Liver (tissue), 9 donors: ENCODE data around the gene PLCB4. TPM values are rescaled to one million over a fixed set of nuclear protein-coding genes. Genes with fewer than 3 reads are reported as not detected.

ENCODE experiments used
- DNase-seq: peaks from one replicate; pipeline ENCODE4 v3.0.0-alpha.2; 2017; ENCODE audit warnings: low spot score
- H3K27ac ChIP-seq, 2 donors: one replicate each; pipeline ENCODE4 v1.7.0; 2013; ENCODE audit warnings: inconsistent platforms in 2 of 2, low read length in 2 of 2, control low read depth in 1 of 2, low read depth in 1 of 2, mild to moderate bottlenecking in 1 of 2
- H3K27me3 ChIP-seq, 4 donors: one replicate each; pipeline versions ENCODE4 v1.6.1 to v1.7.0; 2013; ENCODE audit warnings: low read length in 3 of 4, inconsistent platforms in 1 of 4, mild to moderate bottlenecking in 1 of 4, moderate library complexity in 1 of 4; ENCODE audit not compliant: control insufficient read depth in 4 of 4, insufficient read depth in 4 of 4
- H3K36me3 ChIP-seq, 4 donors: one replicate each; pipeline versions ENCODE4 v1.6.1 to v1.7.0; 2013; ENCODE audit warnings: low read length in 3 of 4, mild to moderate bottlenecking in 3 of 4, low read depth in 1 of 4, moderate library complexity in 1 of 4; ENCODE audit not compliant: control insufficient read depth in 4 of 4, insufficient read depth in 3 of 4
- H3K4me1 ChIP-seq, 4 donors: one replicate each; pipeline versions ENCODE4 v1.6.1 to v1.7.0; 2013; ENCODE audit warnings: low read length in 3 of 4, mild to moderate bottlenecking in 3 of 4, moderate library complexity in 1 of 4; ENCODE audit not compliant: control insufficient read depth in 4 of 4, insufficient read depth in 4 of 4
- H3K4me3 ChIP-seq, 3 donors: one replicate each; pipeline versions ENCODE4 v1.6.1 to v1.7.0; 2013; ENCODE audit warnings: low read length in 3 of 3, control low read depth in 1 of 3, low read depth in 1 of 3, mild to moderate bottlenecking in 1 of 3
- H3K9ac ChIP-seq, 2 donors: one replicate each; pipeline ENCODE4 v1.7.0; 2013; ENCODE audit warnings: low read length in 2 of 2, mild to moderate bottlenecking in 2 of 2, moderate library complexity in 2 of 2, control low read depth in 1 of 2, low read depth in 1 of 2
- H3K9me3 ChIP-seq, 4 donors: one replicate each; pipeline versions ENCODE4 v1.6.1 to v1.7.0; 2013; ENCODE audit warnings: low read length in 3 of 4; ENCODE audit not compliant: control insufficient read depth in 4 of 4
- FOXA1 ChIP-seq: IDR thresholded peaks from 2 replicates; pipeline ENCODE4 v1.6.1; 2016; ENCODE audit warnings: antibody characterized with exemption
- FOXA2 ChIP-seq: IDR thresholded peaks from 2 replicates; pipeline ENCODE4 v1.6.1; 2016; ENCODE audit warnings: antibody characterized with exemption
- GABPA ChIP-seq, 2 donors: IDR thresholded peaks in 1 of 2; conservative IDR thresholded peaks in 1 of 2; 2 replicates each; pipeline ENCODE4 v1.6.1; 2016; ENCODE audit warnings: antibody characterized with exemption in 2 of 2, mild to moderate bottlenecking in 1 of 2, moderate library complexity in 1 of 2
- HNF4A ChIP-seq, 2 donors: conservative IDR thresholded peaks; 2 replicates each; pipeline ENCODE4 v1.6.1; 2016; ENCODE audit warnings: antibody characterized with exemption in 2 of 2, mild to moderate bottlenecking in 2 of 2
- HNF4G ChIP-seq: IDR thresholded peaks from 2 replicates; pipeline ENCODE4 v1.6.1; 2016; ENCODE audit warnings: antibody characterized with exemption
- JUND ChIP-seq, 2 donors: IDR thresholded peaks; 2 replicates each; pipeline ENCODE4 v1.6.1; 2016; ENCODE audit warnings: antibody characterized with exemption in 2 of 2
- MAX ChIP-seq: IDR thresholded peaks from 2 replicates; pipeline ENCODE4 v1.6.1; 2016; ENCODE audit warnings: antibody characterized with exemption
- NR2F2 ChIP-seq: IDR thresholded peaks from 2 replicates; pipeline ENCODE4 v1.6.1; 2016; ENCODE audit warnings: antibody characterized with exemption
- RAD21 ChIP-seq, 2 donors: IDR thresholded peaks; 2 replicates each; pipeline ENCODE4 v1.6.1; 2016; ENCODE audit warnings: antibody characterized with exemption in 2 of 2, mild to moderate bottlenecking in 2 of 2
- REST ChIP-seq: IDR thresholded peaks from 2 replicates; pipeline ENCODE4 v1.6.1; 2016; ENCODE audit warnings: antibody characterized with exemption, mild to moderate bottlenecking
- RXRA ChIP-seq, 2 donors: IDR thresholded peaks; 2 replicates each; pipeline ENCODE4 v1.6.1; 2017 to 2018; ENCODE audit warnings: antibody characterized with exemption in 2 of 2, mild to moderate bottlenecking in 1 of 2
- SP1 ChIP-seq: IDR thresholded peaks from 2 replicates; pipeline ENCODE4 v1.6.1; 2018; ENCODE audit warnings: antibody characterized with exemption, mild to moderate bottlenecking
- WGBS: extraction: QIAGEN DNeasy Blood & Tissue Kit; methylation state at CpG from one replicate; pipeline ENCODE4 v1.1.7; 2013; 5-methylcytosine and 5-hydroxymethylcytosine counted together
- polyA plus RNA-seq, 2 donors: library from polyadenylated mRNA; stranded (reverse) in 1 of 2; unstranded in 1 of 2; fragments of 200-250 nt in 1 of 2; fragments of >200 nt in 1 of 2; fragmentation: Nextera tagmentation in 1 of 2; extraction: Ambion mirVana in 1 of 2; gene quantifications; one replicate each; pipeline versions ENCODE4 v1.2.1 to v1.2.3, GENCODE V29; 2013 to 2015
- total RNA-seq, 2 donors: library from RNA; depleted of rRNA; stranded (reverse); fragments of >200 nt; gene quantifications; one replicate each; pipeline ENCODE4 v1.2.3, GENCODE V29; 2014
- TF ChIP-seq, protein P1 (sequence below): fragments of 150-350 bp; IDR thresholded peaks from 2 replicates; pipeline ENCODE4 v1.5.1; 2017; ENCODE audit warnings: improper control_type of control experiment, low read depth, low read length; ENCODE audit not compliant: missing input control
- TF ChIP-seq, protein P2 (sequence below): IDR thresholded peaks from 2 replicates; pipeline ENCODE4 v1.6.1; 2016; ENCODE audit warnings: antibody characterized with exemption
- TF ChIP-seq, protein P3 (sequence below): IDR thresholded peaks from 2 replicates; pipeline ENCODE4 v1.6.1; 2016; ENCODE audit warnings: antibody characterized with exemption
- donor health status: healthy.
- donor health status: healthy.
- donor health status: healthy.
- donor health status: healthy.
- donor health status: healthy.

Gene PLCB4
- total and polyA plus RNA-seq, 4 donors: 0.14 to 0.67 (median 0.30) TPM

DNA sequence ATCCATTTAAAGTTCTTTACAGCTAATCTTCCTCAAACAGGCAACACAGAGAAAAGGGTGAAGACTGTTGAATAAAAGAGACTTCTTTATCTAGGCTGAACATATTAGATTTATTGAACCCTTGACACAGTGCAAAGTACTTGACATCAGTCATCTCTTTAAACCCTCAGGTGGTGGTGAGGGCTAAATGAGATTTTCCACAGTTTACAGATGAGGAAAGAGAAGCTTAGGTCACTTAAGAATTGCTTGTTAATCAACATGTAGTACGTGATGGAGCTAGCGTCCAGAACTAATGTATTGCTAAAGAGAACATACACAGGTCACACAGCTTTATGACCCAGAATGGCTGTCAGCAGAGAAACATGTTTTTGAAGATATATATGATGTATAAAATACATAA lies 252.1 kb downstream of the PLCB4 start:
- no peaks in the 10 kb centered on the region for H3K27me3 ChIP-seq
- no peak for DNase-seq
- 88% methylated on average over 2 of the region's 2 CpGs for WGBS
- H3K36me3 ChIP-seq: no peaks in the 10 kb centered on the region
- no peaks in the 10 kb centered on the region for H3K9me3 ChIP-seq
- no peak overlapping the region for H3K9ac ChIP-seq
- peaks cover 0 to 3% (median 0%) of the 10 kb centered on the region in 4 donors for H3K4me1 ChIP-seq
- H3K27ac ChIP-seq: no peak overlapping the region
- TF ChIP-seq HNF4A (conservative IDR thresholded peaks at IDR 0.05) (no peak), RAD21 (IDR thresholded peaks at IDR 0.05) (no peak), RXRA (IDR thresholded peaks at IDR 0.05) (no peak), SP1 (no peak)
- H3K4me3 ChIP-seq: no peak overlapping the region

DNA sequence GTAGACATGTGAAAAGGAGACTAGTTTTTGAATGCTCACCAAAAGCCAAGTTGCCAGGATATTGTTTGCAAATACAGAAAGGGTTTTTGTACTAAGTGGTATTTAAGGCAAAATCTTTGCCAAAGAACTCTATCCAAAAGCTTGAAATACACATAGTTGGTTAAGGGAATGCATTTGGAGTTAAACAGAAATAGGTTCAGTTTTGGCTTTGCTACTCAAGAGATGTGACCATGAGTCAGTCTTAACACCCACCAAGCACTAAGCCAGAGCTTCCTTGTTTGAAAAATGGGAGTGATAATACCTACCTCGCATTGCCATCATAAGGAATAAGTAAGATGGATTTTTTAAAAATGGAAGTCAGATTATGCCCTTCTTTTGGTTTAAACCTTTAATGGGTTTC lies 253.8 kb downstream of the PLCB4 start:
- no peaks in the 10 kb centered on the region for H3K36me3 ChIP-seq
- peaks cover 0 to 3% (median 0%) of the 10 kb centered on the region in 4 donors for H3K4me1 ChIP-seq
- 93% methylated on average over 1 of the region's 1 CpG for WGBS
- no peak overlapping the region for H3K9ac ChIP-seq
- no peak overlapping the region for H3K4me3 ChIP-seq
- TF ChIP-seq GABPA (IDR thresholded peaks at IDR 0.05 in 1 of 2, conservative IDR thresholded peaks at IDR 0.05 in 1 of 2) (no peak), SP1 (no peak), FOXA2 (no peak), RXRA (IDR thresholded peaks at IDR 0.05) (no peak), RAD21 (IDR thresholded peaks at IDR 0.05) (no peak), NR2F2 (no peak), HNF4G (no peak), REST (no peak)
- TF ChIP-seq, protein P1, sequence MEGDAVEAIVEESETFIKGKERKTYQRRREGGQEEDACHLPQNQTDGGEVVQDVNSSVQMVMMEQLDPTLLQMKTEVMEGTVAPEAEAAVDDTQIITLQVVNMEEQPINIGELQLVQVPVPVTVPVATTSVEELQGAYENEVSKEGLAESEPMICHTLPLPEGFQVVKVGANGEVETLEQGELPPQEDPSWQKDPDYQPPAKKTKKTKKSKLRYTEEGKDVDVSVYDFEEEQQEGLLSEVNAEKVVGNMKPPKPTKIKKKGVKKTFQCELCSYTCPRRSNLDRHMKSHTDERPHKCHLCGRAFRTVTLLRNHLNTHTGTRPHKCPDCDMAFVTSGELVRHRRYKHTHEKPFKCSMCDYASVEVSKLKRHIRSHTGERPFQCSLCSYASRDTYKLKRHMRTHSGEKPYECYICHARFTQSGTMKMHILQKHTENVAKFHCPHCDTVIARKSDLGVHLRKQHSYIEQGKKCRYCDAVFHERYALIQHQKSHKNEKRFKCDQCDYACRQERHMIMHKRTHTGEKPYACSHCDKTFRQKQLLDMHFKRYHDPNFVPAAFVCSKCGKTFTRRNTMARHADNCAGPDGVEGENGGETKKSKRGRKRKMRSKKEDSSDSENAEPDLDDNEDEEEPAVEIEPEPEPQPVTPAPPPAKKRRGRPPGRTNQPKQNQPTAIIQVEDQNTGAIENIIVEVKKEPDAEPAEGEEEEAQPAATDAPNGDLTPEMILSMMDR: no peak
- no peak for DNase-seq
- H3K27me3 ChIP-seq: no peaks in the 10 kb centered on the region
- no peak overlapping the region for H3K27ac ChIP-seq
- H3K9me3 ChIP-seq: no peaks in the 10 kb centered on the region

DNA sequence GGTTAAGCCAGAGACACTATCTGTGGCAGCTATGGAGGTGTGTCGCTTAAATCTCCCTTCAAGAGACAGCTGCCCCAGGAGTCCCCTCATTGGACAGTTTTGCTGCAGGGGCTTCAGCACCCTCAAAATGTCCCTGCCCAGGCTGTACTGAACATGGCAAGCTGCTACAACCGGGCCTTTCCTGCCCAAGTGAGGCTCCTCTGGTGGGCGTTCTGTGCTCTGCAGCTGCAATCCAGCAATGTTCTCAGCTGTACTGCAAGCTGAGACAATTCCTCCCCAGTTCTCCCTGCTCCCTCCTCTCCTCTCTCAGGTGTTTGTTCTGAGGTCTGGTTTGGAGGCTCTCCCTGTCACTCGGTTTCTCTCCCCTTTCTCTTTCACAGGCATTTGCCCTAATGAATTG lies 254.7 kb downstream of the PLCB4 start:
- Histone ChIP-seq H3K36me3 (no peaks in the 10 kb centered on the region), H3K27ac (no peak overlapping the region), H3K9ac (no peak overlapping the region), H3K27me3 (no peaks in the 10 kb centered on the region), H3K4me3 (no peak overlapping the region), H3K9me3 (no peaks in the 10 kb centered on the region), H3K4me1 (peaks cover 0 to 3% (median 0%) of the 10 kb centered on the region in 4 donors)
- 55% methylated on average over 4 of the region's 4 CpGs for WGBS
- no peak for DNase-seq
- TF ChIP-seq NR2F2: no peak
- TF ChIP-seq FOXA2: no peak
- TF ChIP-seq MAX: no peak
- no peak for TF ChIP-seq FOXA1
- no peak for TF ChIP-seq RAD21 (IDR thresholded peaks at IDR 0.05)
- TF ChIP-seq, protein P2, sequence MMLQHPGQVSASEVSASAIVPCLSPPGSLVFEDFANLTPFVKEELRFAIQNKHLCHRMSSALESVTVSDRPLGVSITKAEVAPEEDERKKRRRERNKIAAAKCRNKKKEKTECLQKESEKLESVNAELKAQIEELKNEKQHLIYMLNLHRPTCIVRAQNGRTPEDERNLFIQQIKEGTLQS: no peak
- TF ChIP-seq HNF4A (conservative IDR thresholded peaks at IDR 0.05): no peak
- TF ChIP-seq SP1: no peak
- TF ChIP-seq GABPA (IDR thresholded peaks at IDR 0.05 in 1 of 2, conservative IDR thresholded peaks at IDR 0.05 in 1 of 2): no peak
- TF ChIP-seq, protein P3, sequence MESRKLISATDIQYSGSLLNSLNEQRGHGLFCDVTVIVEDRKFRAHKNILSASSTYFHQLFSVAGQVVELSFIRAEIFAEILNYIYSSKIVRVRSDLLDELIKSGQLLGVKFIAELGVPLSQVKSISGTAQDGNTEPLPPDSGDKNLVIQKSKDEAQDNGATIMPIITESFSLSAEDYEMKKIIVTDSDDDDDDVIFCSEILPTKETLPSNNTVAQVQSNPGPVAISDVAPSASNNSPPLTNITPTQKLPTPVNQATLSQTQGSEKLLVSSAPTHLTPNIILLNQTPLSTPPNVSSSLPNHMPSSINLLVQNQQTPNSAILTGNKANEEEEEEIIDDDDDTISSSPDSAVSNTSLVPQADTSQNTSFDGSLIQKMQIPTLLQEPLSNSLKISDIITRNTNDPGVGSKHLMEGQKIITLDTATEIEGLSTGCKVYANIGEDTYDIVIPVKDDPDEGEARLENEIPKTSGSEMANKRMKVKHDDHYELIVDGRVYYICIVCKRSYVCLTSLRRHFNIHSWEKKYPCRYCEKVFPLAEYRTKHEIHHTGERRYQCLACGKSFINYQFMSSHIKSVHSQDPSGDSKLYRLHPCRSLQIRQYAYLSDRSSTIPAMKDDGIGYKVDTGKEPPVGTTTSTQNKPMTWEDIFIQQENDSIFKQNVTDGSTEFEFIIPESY: no peak
- no peak for TF ChIP-seq HNF4G
- TF ChIP-seq JUND (IDR thresholded peaks at IDR 0.05): no peak
- no peak for TF ChIP-seq REST
